ENCODE measurements around the gene CDX2. TPM values are rescaled to one million over a fixed set of nuclear protein-coding genes. Genes with fewer than 3 reads are reported as not detected.

CDX2 gene
- total RNA-seq, 1 donor from 2014 or later, result not detected

DNA sequence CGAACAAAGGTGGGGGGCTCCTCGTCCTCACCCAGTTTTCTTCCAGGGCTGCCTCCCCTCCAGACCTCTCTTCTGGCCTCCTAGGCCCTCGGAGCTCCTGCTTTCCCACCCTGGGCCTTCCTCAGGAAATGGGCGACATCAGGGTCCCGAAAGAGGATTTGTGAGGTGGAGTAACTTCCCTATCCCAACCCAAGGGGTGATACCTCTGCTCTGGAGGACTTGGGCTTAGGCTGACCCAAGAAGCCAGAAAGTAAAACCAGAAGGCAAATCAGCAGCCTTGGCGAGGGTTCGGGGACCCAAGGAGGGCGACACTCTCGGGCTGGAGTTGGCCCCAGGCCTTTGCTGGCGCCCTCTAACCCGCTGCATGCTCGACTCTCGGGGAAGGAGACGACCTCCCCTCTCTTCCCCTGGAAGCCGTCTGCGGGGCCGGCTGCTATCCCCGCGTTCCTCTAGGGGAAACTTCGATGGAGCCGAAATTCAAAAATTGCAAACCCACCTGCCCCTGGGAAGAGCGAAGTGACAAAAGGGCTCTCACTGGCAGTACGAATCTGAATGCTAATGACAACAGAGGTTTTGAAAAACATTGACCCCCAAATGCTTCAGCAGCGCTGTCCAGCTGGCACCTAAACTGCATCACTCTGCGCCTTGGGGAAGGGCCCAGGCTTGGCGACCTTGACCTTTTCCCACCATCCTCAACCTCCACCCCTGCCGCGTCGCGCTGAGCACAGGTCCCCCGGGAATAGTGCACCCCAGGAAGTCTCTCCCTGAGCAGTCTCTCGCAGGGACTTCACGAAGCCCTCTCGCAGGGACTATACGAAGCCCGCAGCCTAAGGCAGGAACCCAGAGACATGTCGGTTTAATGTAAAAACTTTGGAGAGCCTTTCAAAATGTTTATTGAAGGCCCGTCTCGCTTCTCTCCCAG, 46.9 kb downstream of the CDX2 start:
- no peak for ATAC-seq
- no peak for DNase-seq (ENCODE audit: missing footprints)
- intact Hi-C loops (cut with DNase I), result no loop called here

GRCh38 chr13:27921421-27921960, 47.6 kb downstream of the CDX2 start:
- intact Hi-C loops (cut with DNase I), result no loop called here
- DNase-seq (ENCODE audit: missing footprints), result no peak
- ATAC-seq, result no peak

GRCh38 chr13:27920677-27921420, 48.3 kb downstream of the CDX2 start:
- intact Hi-C loops (cut with DNase I), result no loop called here

DNA sequence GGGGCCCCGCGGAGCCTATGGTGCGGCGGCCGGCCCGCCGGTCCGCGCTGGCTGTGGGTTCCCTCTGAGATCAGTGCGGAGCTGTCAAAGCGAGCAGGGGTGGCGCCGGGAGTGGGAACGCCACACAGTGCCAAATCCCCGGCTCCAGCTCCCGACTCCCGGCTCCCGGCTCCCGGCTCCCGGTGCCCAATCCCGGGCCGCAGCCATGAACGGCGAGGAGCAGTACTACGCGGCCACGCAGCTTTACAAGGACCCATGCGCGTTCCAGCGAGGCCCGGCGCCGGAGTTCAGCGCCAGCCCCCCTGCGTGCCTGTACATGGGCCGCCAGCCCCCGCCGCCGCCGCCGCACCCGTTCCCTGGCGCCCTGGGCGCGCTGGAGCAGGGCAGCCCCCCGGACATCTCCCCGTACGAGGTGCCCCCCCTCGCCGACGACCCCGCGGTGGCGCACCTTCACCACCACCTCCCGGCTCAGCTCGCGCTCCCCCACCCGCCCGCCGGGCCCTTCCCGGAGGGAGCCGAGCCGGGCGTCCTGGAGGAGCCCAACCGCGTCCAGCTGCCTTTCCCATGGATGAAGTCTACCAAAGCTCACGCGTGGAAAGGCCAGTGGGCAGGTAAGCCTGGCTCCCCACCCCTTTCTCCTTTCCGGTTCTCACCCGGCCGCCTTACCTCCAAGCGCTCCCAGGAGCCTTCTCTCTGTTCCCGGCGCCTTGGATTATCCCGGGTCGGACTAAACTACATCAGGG, 49.0 kb downstream of the CDX2 start, which contains the start of gene PDX1:
Gene PDX1, plus strand, starts transcription at position 67 of the 743 bp plus-strand sequence. Its CDS starts 139 bp downstream, at position 206.
- DNase-seq (ENCODE audit: missing footprints), result no peak
- intact Hi-C loops (cut with DNase I), result no loop called here
- ATAC-seq, result peak; percentile 83

More at GRCh38 chr13:27920677-27921420, 48.3 kb downstream of the CDX2 start:
- peak; percentile 16 for ATAC-seq
- no peak for DNase-seq (ENCODE audit: missing footprints)

GRCh38 chr13:27919659-27919933, 49.5 kb downstream of the CDX2 start:
- no peak for ATAC-seq
- intact Hi-C loops (cut with DNase I), result no loop called here
- no peak for DNase-seq (ENCODE audit: missing footprints)

DNA sequence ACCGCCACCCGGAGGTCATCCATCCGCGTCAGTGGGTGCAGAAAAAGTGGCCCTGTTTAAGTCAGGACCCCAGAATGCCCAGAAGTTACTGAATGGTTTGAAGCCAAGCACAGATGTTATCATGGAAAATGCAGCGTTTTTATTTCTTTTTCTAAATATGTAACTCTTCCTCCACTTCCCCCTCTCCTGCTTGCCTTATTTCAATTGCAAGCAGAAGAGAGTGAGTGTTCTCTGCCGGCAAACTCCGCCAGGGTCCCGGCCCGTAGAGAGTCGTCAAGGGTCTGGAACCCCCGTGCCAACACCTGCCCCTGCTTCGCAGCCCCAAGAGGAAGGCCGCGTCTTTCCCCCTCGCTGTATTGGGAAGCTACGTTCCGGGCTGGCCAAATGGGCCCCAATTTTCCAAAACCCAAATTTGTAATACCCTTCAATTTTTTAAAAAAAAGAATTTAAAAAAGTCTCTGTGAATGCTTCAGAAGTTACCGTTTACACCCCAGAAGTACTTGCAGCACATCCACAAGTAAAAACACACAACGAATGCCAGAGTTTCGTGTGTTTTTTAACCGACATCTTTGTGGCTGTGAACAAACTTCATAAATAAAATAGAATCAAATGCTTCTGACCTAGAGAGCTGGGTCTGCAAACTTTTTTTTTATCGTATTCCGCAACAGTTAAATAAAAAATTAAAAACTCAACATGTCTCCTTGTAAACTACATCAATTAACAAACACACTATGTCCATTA, 50.0 kb downstream of the CDX2 start:
- no peak for ATAC-seq
- intact Hi-C loops (cut with DNase I), result no loop called here
- no peak for DNase-seq (ENCODE audit: missing footprints)

GRCh38 chr13:27918041-27918917, 50.8 kb downstream of the CDX2 start:
- ATAC-seq (no peak), DNase-seq (ENCODE audit: missing footprints) (no peak)
- intact Hi-C loops (cut with DNase I), result no loop called here

GRCh38 chr13:27917121-27917947, 51.8 kb downstream of the CDX2 start:
- DNase-seq (ENCODE audit: missing footprints) (no peak), ATAC-seq (no peak)
- intact Hi-C loops (cut with DNase I), result no loop called here

- no peak for ATAC-seq
Measured at GRCh38 chr13:27915301-27916207, 53.6 kb downstream of the CDX2 start.

GRCh38 chr13:27913160-27913559, 56.0 kb downstream of the CDX2 start:
- intact Hi-C loops (cut with DNase I), result no loop called here
- no peak for DNase-seq (ENCODE audit: missing footprints)
- ATAC-seq, result no peak

More at GRCh38 chr13:27915301-27916207, 53.6 kb downstream of the CDX2 start:
- intact Hi-C loops (cut with DNase I), result no loop called here
- DNase-seq (ENCODE audit: missing footprints), result no peak

- DNase-seq (ENCODE audit: missing footprints), result no peak
- intact Hi-C loops (cut with DNase I), result no loop called here
- ATAC-seq, result no peak
Measured at GRCh38 chr13:27911521-27911920, 57.6 kb downstream of the CDX2 start.

Other genes starting within 250 kb of the CDX2 start
- not detected for gene GSX1, start 176.8 kb downstream of the CDX2 start, total RNA-seq
- gene PDX1, start 49.3 kb downstream of the CDX2 start, total RNA-seq, result not detected
- gene URAD, start 19.4 kb upstream of the CDX2 start, total RNA-seq, result not detected
- not detected for gene FLT3, start 131.3 kb upstream of the CDX2 start, total RNA-seq
- gene PAN3, start 169.2 kb upstream of the CDX2 start, total RNA-seq, result 8.7 TPM

Data from Right ventricle myocardium inferior (tissue), 1 donor.